ENCODE measurements around the gene NEK7. TPM values are rescaled to one million over a fixed set of nuclear protein-coding genes. Genes with fewer than 3 reads are reported as not detected.

The NEK7 gene
- total RNA-seq, 1 experiment from 2014 or later: 49.2 TPM

GRCh38 chr1:198132060-198132781 lies 24.6 kb upstream of the NEK7 start:
- no peak for DNase-seq (ENCODE audit: low read depth, low spot score)
- in situ Hi-C loops (cut with HindIII; ENCODE audit: low pct_unique_long_range_greater_than_20kb, low sequenced_read_pairs): no loop called here

GRCh38 chr1:198134252-198134651 lies 22.5 kb upstream of the NEK7 start:
- in situ Hi-C loops (cut with HindIII; ENCODE audit: low pct_unique_long_range_greater_than_20kb, low sequenced_read_pairs): no loop called here
- no peak for DNase-seq (ENCODE audit: low read depth, low spot score)

GRCh38 chr1:198135366-198135765 lies 21.4 kb upstream of the NEK7 start:
- no peak for DNase-seq (ENCODE audit: low read depth, low spot score)
- in situ Hi-C loops (cut with HindIII; ENCODE audit: low pct_unique_long_range_greater_than_20kb, low sequenced_read_pairs): no loop called here

GRCh38 chr1:198141668-198142351 lies 15.0 kb upstream of the NEK7 start:
- in situ Hi-C loops (cut with HindIII; ENCODE audit: low pct_unique_long_range_greater_than_20kb, low sequenced_read_pairs): no loop called here

GRCh38 chr1:198143797-198144196 lies 13.0 kb upstream of the NEK7 start:
- DNase-seq (ENCODE audit: low read depth, low spot score): no peak
- in situ Hi-C loops (cut with HindIII; ENCODE audit: low pct_unique_long_range_greater_than_20kb, low sequenced_read_pairs): no loop called here

More at GRCh38 chr1:198141668-198142351, 15.0 kb upstream of the NEK7 start:
- DNase-seq (ENCODE audit: low read depth, low spot score): no peak

GRCh38 chr1:198147216-198147615 lies 9.6 kb upstream of the NEK7 start:
- in situ Hi-C loops (cut with HindIII; ENCODE audit: low pct_unique_long_range_greater_than_20kb, low sequenced_read_pairs): no loop called here
- DNase-seq (ENCODE audit: low read depth, low spot score): no peak

- DNase-seq (ENCODE audit: low read depth, low spot score): no peak
- in situ Hi-C loops (cut with HindIII; ENCODE audit: low pct_unique_long_range_greater_than_20kb, low sequenced_read_pairs): no loop called here
Observed at GRCh38 chr1:198150369-198150768, 6.4 kb upstream of the NEK7 start.

- no peak for DNase-seq (ENCODE audit: low read depth, low spot score)
- in situ Hi-C loops (cut with HindIII; ENCODE audit: low pct_unique_long_range_greater_than_20kb, low sequenced_read_pairs): no loop called here
Observed at GRCh38 chr1:198151688-198152087, 5.1 kb upstream of the NEK7 start.

GRCh38 chr1:198153103-198153502 lies 3.7 kb upstream of the NEK7 start:
- in situ Hi-C loops (cut with HindIII; ENCODE audit: low pct_unique_long_range_greater_than_20kb, low sequenced_read_pairs): no loop called here
- no peak for DNase-seq (ENCODE audit: low read depth, low spot score)

- in situ Hi-C loops (cut with HindIII; ENCODE audit: low pct_unique_long_range_greater_than_20kb, low sequenced_read_pairs): no loop called here
- DNase-seq (ENCODE audit: low read depth, low spot score): no peak
Observed at GRCh38 chr1:198153804-198154203, 3.0 kb upstream of the NEK7 start.

- DNase-seq (ENCODE audit: low read depth, low spot score): peak; percentile 50
- in situ Hi-C loops (cut with HindIII; ENCODE audit: low pct_unique_long_range_greater_than_20kb, low sequenced_read_pairs): no loop called here
Observed at GRCh38 chr1:198155253-198155652, 1.5 kb upstream of the NEK7 start.

GRCh38 chr1:198156111-198156744 lies 570 bp upstream of the NEK7 start:
- in situ Hi-C loops (cut with HindIII; ENCODE audit: low pct_unique_long_range_greater_than_20kb, low sequenced_read_pairs): no loop called here
- peak; percentile 77 for DNase-seq (ENCODE audit: low read depth, low spot score)

GRCh38 chr1:198157241-198157846 lies 546 bp downstream of the NEK7 start:
- in situ Hi-C loops (cut with HindIII; ENCODE audit: low pct_unique_long_range_greater_than_20kb, low sequenced_read_pairs): no loop called here
- peak; percentile 92 for DNase-seq (ENCODE audit: low read depth, low spot score)

- peak; percentile 22 for DNase-seq (ENCODE audit: low read depth, low spot score)
- in situ Hi-C loops (cut with HindIII; ENCODE audit: low pct_unique_long_range_greater_than_20kb, low sequenced_read_pairs): no loop called here
Observed at GRCh38 chr1:198157847-198158725, 1.3 kb downstream of the NEK7 start.

- peak; percentile 89 for DNase-seq (ENCODE audit: low read depth, low spot score)
- in situ Hi-C loops (cut with HindIII; ENCODE audit: low pct_unique_long_range_greater_than_20kb, low sequenced_read_pairs): no loop called here
Observed at GRCh38 chr1:198158735-198159589, 2.2 kb downstream of the NEK7 start.

GRCh38 chr1:198160222-198160621 lies 3.4 kb downstream of the NEK7 start:
- no peak for DNase-seq (ENCODE audit: low read depth, low spot score)
- in situ Hi-C loops (cut with HindIII; ENCODE audit: low pct_unique_long_range_greater_than_20kb, low sequenced_read_pairs): no loop called here
